ENCODE measurements around the gene DNAJC3. TPM values are rescaled to one million over a fixed set of nuclear protein-coding genes. Genes with fewer than 3 reads are reported as not detected.

The DNAJC3 gene
- total and polyA plus RNA-seq, 2 of the 8 experiments (the other 6 are each of a cell fraction or from before 2014, with no cell fraction given) = 4.3 to 24.1 TPM

DNA sequence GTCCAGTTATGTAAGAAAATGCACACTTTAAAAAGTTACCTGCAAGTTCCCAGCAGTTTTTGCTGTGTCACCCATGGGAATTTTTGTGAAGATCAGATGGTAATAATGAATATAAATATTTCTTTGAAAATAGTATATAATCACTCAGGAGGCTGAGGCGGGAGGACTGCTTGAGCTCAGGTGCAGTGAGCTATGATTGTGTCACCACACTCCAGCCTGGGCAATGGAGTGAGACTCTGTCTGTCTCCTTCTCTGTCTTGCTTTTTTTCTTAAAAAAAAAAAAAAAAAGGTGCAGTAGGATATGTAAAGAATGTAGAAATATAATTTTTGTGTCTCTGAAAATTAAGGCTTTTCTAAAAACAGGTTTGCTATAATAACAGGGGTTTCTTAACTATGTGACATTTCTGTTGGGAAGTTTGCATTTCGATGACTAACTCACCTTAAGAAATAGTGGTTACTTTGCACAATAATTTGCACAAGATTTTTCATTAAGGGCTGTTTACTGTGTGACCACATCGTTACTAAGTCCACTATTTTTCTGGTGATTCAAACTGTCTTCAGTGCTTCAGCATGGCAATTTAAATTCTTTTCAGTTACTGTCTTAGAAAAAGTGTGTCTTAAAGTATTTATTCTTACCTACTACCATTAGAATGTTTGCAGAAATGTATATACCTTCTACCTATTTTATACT lies 37.3 kb downstream of the DNAJC3 start:
- no peak for TF ChIP-seq RXRA (IDR thresholded peaks at IDR 0.05; ENCODE audit: insufficient read depth, low read depth, low read length)
- no peaks in the 10 kb centered on the region for H3K79me2 ChIP-seq (ENCODE audit: control insufficient read depth in 1 of 2, insufficient read depth in 2 of 2, low read length in 2 of 2)
- H4K8ac ChIP-seq (ENCODE audit: extremely low read depth, insufficient read depth, low read length) = no peak overlapping the region
- no peak overlapping the region for H3K4ac ChIP-seq (replicated peaks; ENCODE audit: insufficient read length, low read depth, low read length)
- no peaks in the 10 kb centered on the region for H3K9me3 ChIP-seq (ENCODE audit: insufficient read depth in 2 of 2, low read depth in 1 of 2, low read length in 1 of 2)
- H2BK20ac ChIP-seq (ENCODE audit: low read length) = no peak overlapping the region
- no peak overlapping the region for H3K23ac ChIP-seq (ENCODE audit: insufficient read length)
- no peaks in the 10 kb centered on the region for H3K4me1 ChIP-seq (replicated peaks in 1 of 4; ENCODE audit: control insufficient read depth in 3 of 4, insufficient read depth in 4 of 4, low read length in 3 of 4)
- WGBS, 2 experiments (ENCODE audit: extremely low coverage in 1 of 2, insufficient coverage in 1 of 2, insufficient read length in 1 of 2, insufficient replicate concordance in 2 of 2, low coverage in 1 of 2, low lambda C conversion rate in 2 of 2, missing lambda C conversion rate in 1 of 2) = 84% methylated on average over 3 of the region's 3 CpGs; no CpG with 5 or more reads in 1 of the 2 experiments
- no peak overlapping the region for H3K4me3 ChIP-seq (ENCODE audit: extremely low read depth in 1 of 4, insufficient read depth in 2 of 4, low read depth in 3 of 4, low read length in 4 of 4)
- ChIA-PET POLR2A (ENCODE audit: partially characterized antibody) (no interaction called here), CTCF (ENCODE audit: partially characterized antibody) (interaction anchor here (0.7 to 2.4 kb wide), 2 partner anchors 10 to 16 kb away, joined by 4 to 8 read pairs; no protein-coding TSS in a partner anchor)
- H3K56ac ChIP-seq (replicated peaks; ENCODE audit: insufficient read length, low read depth, low read length) = no peak overlapping the region
- no peak overlapping the region for H3K9ac ChIP-seq (replicated peaks in 1 of 4; ENCODE audit: extremely low read depth in 1 of 4, low read depth in 3 of 4, low read length in 3 of 4)
- no peak overlapping the region for H3K18ac ChIP-seq (ENCODE audit: extremely low read depth, low read length)
- no peak overlapping the region for H4K5ac ChIP-seq (ENCODE audit: insufficient read length, low read depth, low read length)
- no peak for DNase-seq (ENCODE audit: low read depth in 1 of 2, low spot score in 2 of 2)
- no peak overlapping the region for H3K4me2 ChIP-seq (ENCODE audit: insufficient read depth in 1 of 2, low read depth in 2 of 2, low read length in 2 of 2)
- H2AK5ac ChIP-seq (ENCODE audit: low read depth, low read length) = no peak overlapping the region
- H3K27ac ChIP-seq (ENCODE audit: low read depth, low read length) = no peak overlapping the region
- H3K36me3 ChIP-seq (ENCODE audit: control insufficient read depth in 2 of 4, insufficient read depth in 4 of 4, low read length in 3 of 4) = 0 out of 8 replicates have a peak, but pooled peaks cover 0 to 3% (median 0%) of the 10 kb centered on the region in 4 experiments
- H2BK5ac ChIP-seq (ENCODE audit: low read depth, low read length) = no peak overlapping the region
- no peaks in the 10 kb centered on the region; the same call in 1 of the 2 replicates for H3K23me2 ChIP-seq (ENCODE audit: low read depth, low read length)
- no peak overlapping the region for H4K91ac ChIP-seq (replicated peaks; ENCODE audit: insufficient read length, low read length)
- H2BK120ac ChIP-seq (replicated peaks; ENCODE audit: low read depth, low read length) = no peak overlapping the region
- no peak overlapping the region for H2BK12ac ChIP-seq (ENCODE audit: low read depth, low read length)
- no peak overlapping the region for H2AFZ ChIP-seq (ENCODE audit: low read length)
- no peak overlapping the region for H2BK15ac ChIP-seq (ENCODE audit: low read length)
- H3K79me1 ChIP-seq (ENCODE audit: low read depth, low read length) = no peaks in the 10 kb centered on the region
- H3K27me3 ChIP-seq (replicated peaks in 1 of 4; ENCODE audit: control insufficient read depth in 3 of 4, extremely low read depth in 1 of 4, insufficient read depth in 3 of 4, low read length in 3 of 4) = no peaks in the 10 kb centered on the region
- FAIRE-seq = no peak
- H3K14ac ChIP-seq (ENCODE audit: insufficient read length) = no peak overlapping the region
- H4K20me1 ChIP-seq (replicated peaks in 1 of 2; ENCODE audit: control insufficient read depth in 1 of 2, insufficient read depth in 2 of 2, low read length in 2 of 2) = no peaks in the 10 kb centered on the region
